K562 (cell line): ENCODE results near the gene KCNK3. TPM values are rescaled to one million over a fixed set of nuclear protein-coding genes. Genes with fewer than 3 reads are reported as not detected.

Source experiments
- E2F6 ChIP-seq, 2 experiments: IDR thresholded peaks; 2 replicates each; pipeline ENCODE4 v1.6.1; 2011; ENCODE audit warnings: borderline replicate concordance in 1 of 2, control low read depth in 1 of 2, low read depth in 1 of 2, low read length in 1 of 2, mild to moderate bottlenecking in 1 of 2, mixed read lengths in 1 of 2, moderate library complexity in 1 of 2; ENCODE audit not compliant: insufficient read depth in 1 of 2, insufficient read length in 1 of 2, poor library complexity in 1 of 2, severe bottlenecking in 1 of 2; ENCODE audit errors: extremely low read depth in 1 of 2
- GTF2E2 ChIP-seq: fragments of 200-800 bp; sonication (Bioruptor generic); IDR thresholded peaks from 2 replicates; pipeline ENCODE4 v1.6.1; 2016; ENCODE audit warnings: missing genetic modification characterization, missing compliant biosample characterization
- HDAC1 ChIP-seq, 2 experiments: fragments of 450-650 bp; IDR thresholded peaks; 2 replicates each; pipeline ENCODE4 v1.6.1; 2016 to 2017; ENCODE audit warnings: inconsistent platforms in 1 of 2, mild to moderate bottlenecking in 1 of 2, moderate library complexity in 1 of 2
- MAX ChIP-seq: sonication (generic); formaldehyde crosslinking; IDR thresholded peaks from 2 replicates; pipeline ENCODE4 v1.9.0; 2022; ENCODE audit warnings: mild to moderate bottlenecking, missing genetic modification reagents
- OTX1 ChIP-seq: fragments of 450-650 bp; formaldehyde crosslinking; IDR thresholded peaks from 2 replicates; pipeline ENCODE4 v1.4.0; 2022; ENCODE audit warnings: mild to moderate bottlenecking
- POLR2H ChIP-seq: IDR thresholded peaks from 2 replicates; pipeline ENCODE4 v1.6.1; 2016; ENCODE audit warnings: missing genetic modification characterization, low read depth, mild to moderate bottlenecking, control low read depth, missing compliant biosample characterization, moderate library complexity
- RBM22 ChIP-seq: fragments of 200-400 bp; formaldehyde crosslinking; IDR thresholded peaks from 2 replicates; pipeline ENCODE4 v1.6.1; 2018; ENCODE audit warnings: low read length, low read depth; ENCODE audit not compliant: poor library complexity, severe bottlenecking
- REST ChIP-seq, 2 experiments: fragments of 450-650 bp; formaldehyde crosslinking in 1 of 2; IDR thresholded peaks; 2 replicates each; pipeline versions ENCODE4 v1.4.0 to v1.6.1; 2014 to 2020; ENCODE audit warnings: mild to moderate bottlenecking in 2 of 2, borderline replicate concordance in 1 of 2, low read depth in 1 of 2
- TFE3 ChIP-seq: fragments of 450-650 bp; formaldehyde crosslinking; IDR thresholded peaks from 2 replicates; pipeline ENCODE4 v1.4.0; 2020; ENCODE audit warnings: mild to moderate bottlenecking, mixed read lengths
- ZNF184 ChIP-seq: sonication (generic); formaldehyde crosslinking; IDR thresholded peaks from 2 replicates; pipeline ENCODE4 v1.5.0; 2020; ENCODE audit warnings: missing genetic modification reagents
- ZNF384 ChIP-seq: IDR thresholded peaks from 2 replicates; pipeline ENCODE4 v1.6.1; 2012; ENCODE audit warnings: low read depth, low read length, improper control_type of control experiment
- polyA plus RNA-seq, 8 experiments: library from polyadenylated mRNA; depleted of rRNA in 4 of 8; stranded (reverse) in 5 of 8; unstranded in 3 of 8; fragments of >200 nt; fragmentation: Nextera tagmentation in 2 of 8; fragmentation: Illumina TruSeq in 1 of 8; extraction: Ambion mirVana in 2 of 8; extraction: Trizol in 1 of 8; gene quantifications; 2 replicates each; pipeline versions ENCODE4 v1.2.1 to v1.2.3, GENCODE V29; 2011 to 2014; ENCODE audit warnings: inconsistent platforms in 1 of 8, missing spikeins in 1 of 8
- total RNA-seq, 7 experiments: library from RNA; depleted of rRNA in 6 of 7; stranded (reverse); fragments of >200 nt in 6 of 7; fragmentation: Illumina TruSeq in 2 of 7; extraction: Trizol in 2 of 7; gene quantifications; 2 replicates each; pipeline versions ENCODE4 v1.2.1 to v1.2.3, GENCODE V29; 2011 to 2021; ENCODE audit warnings: low replicate concordance in 1 of 7

The KCNK3 gene
- total and polyA plus RNA-seq, 9 of the 15 experiments (the other 6 are each of a cell fraction or from before 2014, with no cell fraction given), result 0.01 to 0.20 (median 0.07) TPM; not detected in 5

- TF ChIP-seq REST (IDR thresholded peaks at IDR 0.05; ENCODE audit: borderline replicate concordance) (peak; percentile 87), REST (CRISPR knock-in tag; IDR thresholded peaks at IDR 0.05; ENCODE audit: low read depth) (0 out of 2 replicates have a peak, but pooled peaks have one; percentile 59), RBM22 (no peak), E2F6 (IDR thresholded peaks at IDR 0.05; ENCODE audit: borderline replicate concordance in 1 of 2, extremely low read depth in 1 of 2, insufficient read depth in 1 of 2, insufficient read length in 1 of 2, low read depth in 1 of 2, low read length in 1 of 2, poor library complexity in 1 of 2, severe bottlenecking in 1 of 2) (peak; percentile 65 to 90), GTF2E2 (tag) (peak; percentile 67; the same call in 1 of the 2 replicates), TFE3 (CRISPR knock-in tag) (peak; percentile 100), HDAC1 (IDR thresholded peaks at IDR 0.05) (peak in 1 of 2 experiments; percentile 82; a peak in 2 of 4 replicates), ZNF184 (no peak), OTX1 (CRISPR knock-in tag) (no peak), POLR2H (peak; percentile 66; the same call in 1 of the 2 replicates), MAX (CRISPR knock-in tag) (peak; percentile 63), ZNF384 (peak; percentile 66)
Observed at GRCh38 chr2:26764078-26764887, 71.8 kb downstream of the KCNK3 start, which contains the start of gene SLC35F6 (continued).
